Liver (tissue), 9 donors: ENCODE data around the gene PDCL3. TPM values are rescaled to one million over a fixed set of nuclear protein-coding genes. Genes with fewer than 3 reads are reported as not detected.

Source experiments
- DNase-seq: peaks from one replicate; pipeline ENCODE4 v3.0.0-alpha.2; 2017; ENCODE audit warnings: low spot score
- H3K27ac ChIP-seq, 2 donors: one replicate each; pipeline ENCODE4 v1.7.0; 2013; ENCODE audit warnings: inconsistent platforms in 2 of 2, low read length in 2 of 2, control low read depth in 1 of 2, low read depth in 1 of 2, mild to moderate bottlenecking in 1 of 2
- H3K27me3 ChIP-seq, 4 donors: one replicate each; pipeline versions ENCODE4 v1.6.1 to v1.7.0; 2013; ENCODE audit warnings: low read length in 3 of 4, inconsistent platforms in 1 of 4, mild to moderate bottlenecking in 1 of 4, moderate library complexity in 1 of 4; ENCODE audit not compliant: control insufficient read depth in 4 of 4, insufficient read depth in 4 of 4
- H3K36me3 ChIP-seq, 4 donors: one replicate each; pipeline versions ENCODE4 v1.6.1 to v1.7.0; 2013; ENCODE audit warnings: low read length in 3 of 4, mild to moderate bottlenecking in 3 of 4, low read depth in 1 of 4, moderate library complexity in 1 of 4; ENCODE audit not compliant: control insufficient read depth in 4 of 4, insufficient read depth in 3 of 4
- H3K4me1 ChIP-seq, 4 donors: one replicate each; pipeline versions ENCODE4 v1.6.1 to v1.7.0; 2013; ENCODE audit warnings: low read length in 3 of 4, mild to moderate bottlenecking in 3 of 4, moderate library complexity in 1 of 4; ENCODE audit not compliant: control insufficient read depth in 4 of 4, insufficient read depth in 4 of 4
- H3K4me3 ChIP-seq, 3 donors: one replicate each; pipeline versions ENCODE4 v1.6.1 to v1.7.0; 2013; ENCODE audit warnings: low read length in 3 of 3, control low read depth in 1 of 3, low read depth in 1 of 3, mild to moderate bottlenecking in 1 of 3
- H3K9ac ChIP-seq, 2 donors: one replicate each; pipeline ENCODE4 v1.7.0; 2013; ENCODE audit warnings: low read length in 2 of 2, mild to moderate bottlenecking in 2 of 2, moderate library complexity in 2 of 2, control low read depth in 1 of 2, low read depth in 1 of 2
- H3K9me3 ChIP-seq, 4 donors: one replicate each; pipeline versions ENCODE4 v1.6.1 to v1.7.0; 2013; ENCODE audit warnings: low read length in 3 of 4; ENCODE audit not compliant: control insufficient read depth in 4 of 4
- EGR1 ChIP-seq, 2 donors: IDR thresholded peaks; 2 replicates each; pipeline ENCODE4 v1.6.1; 2016 to 2018; ENCODE audit warnings: antibody characterized with exemption in 2 of 2, low read depth in 2 of 2
- FOXA2 ChIP-seq: IDR thresholded peaks from 2 replicates; pipeline ENCODE4 v1.6.1; 2016; ENCODE audit warnings: antibody characterized with exemption
- GABPA ChIP-seq, 2 donors: IDR thresholded peaks in 1 of 2; conservative IDR thresholded peaks in 1 of 2; 2 replicates each; pipeline ENCODE4 v1.6.1; 2016; ENCODE audit warnings: antibody characterized with exemption in 2 of 2, mild to moderate bottlenecking in 1 of 2, moderate library complexity in 1 of 2
- HNF4A ChIP-seq, 2 donors: conservative IDR thresholded peaks; 2 replicates each; pipeline ENCODE4 v1.6.1; 2016; ENCODE audit warnings: antibody characterized with exemption in 2 of 2, mild to moderate bottlenecking in 2 of 2
- HNF4G ChIP-seq: IDR thresholded peaks from 2 replicates; pipeline ENCODE4 v1.6.1; 2016; ENCODE audit warnings: antibody characterized with exemption
- JUND ChIP-seq, 2 donors: IDR thresholded peaks; 2 replicates each; pipeline ENCODE4 v1.6.1; 2016; ENCODE audit warnings: antibody characterized with exemption in 2 of 2
- NR2F2 ChIP-seq: IDR thresholded peaks from 2 replicates; pipeline ENCODE4 v1.6.1; 2016; ENCODE audit warnings: antibody characterized with exemption
- RAD21 ChIP-seq, 2 donors: IDR thresholded peaks; 2 replicates each; pipeline ENCODE4 v1.6.1; 2016; ENCODE audit warnings: antibody characterized with exemption in 2 of 2, mild to moderate bottlenecking in 2 of 2
- RXRA ChIP-seq, 2 donors: IDR thresholded peaks; 2 replicates each; pipeline ENCODE4 v1.6.1; 2017 to 2018; ENCODE audit warnings: antibody characterized with exemption in 2 of 2, mild to moderate bottlenecking in 1 of 2
- SP1 ChIP-seq: IDR thresholded peaks from 2 replicates; pipeline ENCODE4 v1.6.1; 2018; ENCODE audit warnings: antibody characterized with exemption, mild to moderate bottlenecking
- TAF1 ChIP-seq: conservative IDR thresholded peaks from 2 replicates; pipeline ENCODE4 v1.6.1; 2016; ENCODE audit warnings: antibody characterized with exemption, mild to moderate bottlenecking
- WGBS: extraction: QIAGEN DNeasy Blood & Tissue Kit; methylation state at CpG from one replicate; pipeline ENCODE4 v1.1.7; 2013; 5-methylcytosine and 5-hydroxymethylcytosine counted together
- polyA plus RNA-seq, 2 donors: library from polyadenylated mRNA; stranded (reverse) in 1 of 2; unstranded in 1 of 2; fragments of 200-250 nt in 1 of 2; fragments of >200 nt in 1 of 2; fragmentation: Nextera tagmentation in 1 of 2; extraction: Ambion mirVana in 1 of 2; gene quantifications; one replicate each; pipeline versions ENCODE4 v1.2.1 to v1.2.3, GENCODE V29; 2013 to 2015
- total RNA-seq, 2 donors: library from RNA; depleted of rRNA; stranded (reverse); fragments of >200 nt; gene quantifications; one replicate each; pipeline ENCODE4 v1.2.3, GENCODE V29; 2014
- TF ChIP-seq, protein P1 (sequence below): IDR thresholded peaks from 2 replicates; pipeline ENCODE4 v1.6.1; 2016; ENCODE audit warnings: antibody characterized with exemption
- TF ChIP-seq, protein P2 (sequence below): IDR thresholded peaks from 2 replicates; pipeline ENCODE4 v1.6.1; 2016; ENCODE audit warnings: antibody characterized with exemption
- TF ChIP-seq, protein P3 (sequence below): IDR thresholded peaks from 2 replicates; pipeline ENCODE4 v1.6.1; 2016; ENCODE audit warnings: antibody characterized with exemption
- TF ChIP-seq, protein P4 (sequence below): IDR thresholded peaks from 2 replicates; pipeline ENCODE4 v1.6.1; 2016; ENCODE audit warnings: antibody characterized with exemption, mild to moderate bottlenecking
- donor health status: healthy.
- donor health status: healthy.
- donor health status: healthy.
- donor health status: healthy.
- donor health status: healthy.

PDCL3 gene
- total and polyA plus RNA-seq, 4 donors = 4.2 to 12.3 (median 7.0) TPM

DNA sequence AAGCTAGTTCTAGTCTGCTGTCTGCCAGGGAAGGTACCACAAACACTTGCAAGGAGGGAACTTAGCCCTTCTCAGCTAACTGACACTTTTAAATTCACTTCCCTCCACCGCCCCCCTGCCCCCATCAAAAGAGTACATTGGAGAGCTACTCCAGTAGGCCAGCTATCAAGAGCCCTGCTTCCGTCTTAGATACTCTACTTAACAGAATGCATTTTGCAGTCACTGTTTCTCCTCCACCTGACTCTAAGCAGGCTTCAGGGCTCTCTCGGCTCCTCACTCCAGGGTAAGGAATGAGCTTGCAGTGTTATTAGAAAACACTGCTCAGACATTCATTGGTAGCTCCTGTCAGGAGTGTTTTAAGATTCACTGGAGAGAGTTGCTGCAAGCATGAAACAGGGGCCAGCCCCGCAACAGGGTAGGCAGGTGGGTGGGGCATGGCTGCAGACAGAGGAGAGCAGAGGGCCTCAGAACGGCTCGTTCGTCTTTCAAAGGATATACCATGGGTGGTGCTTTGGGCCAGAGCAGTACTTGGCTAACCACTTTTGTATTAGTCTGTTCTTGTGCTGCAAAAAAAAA is 35.3 kb upstream of the PDCL3 start:
- no peaks in the 10 kb centered on the region for H3K36me3 ChIP-seq
- H3K9ac ChIP-seq = no peak overlapping the region
- H3K9me3 ChIP-seq = no peaks in the 10 kb centered on the region
- no peak overlapping the region for H3K4me3 ChIP-seq
- 84% methylated on average over 7 of the region's 7 CpGs for WGBS
- DNase-seq = no peak
- no peak overlapping the region for H3K27ac ChIP-seq
- H3K4me1 ChIP-seq = no peaks in the 10 kb centered on the region
- TF ChIP-seq EGR1 (IDR thresholded peaks at IDR 0.05; ENCODE audit: low read depth in 2 of 2) (no peak), RAD21 (IDR thresholded peaks at IDR 0.05) (no peak), RXRA (IDR thresholded peaks at IDR 0.05) (no peak), JUND (IDR thresholded peaks at IDR 0.05) (no peak), HNF4G (no peak), SP1 (no peak), TAF1 (no peak), HNF4A (conservative IDR thresholded peaks at IDR 0.05) (no peak), GABPA (IDR thresholded peaks at IDR 0.05 in 1 of 2, conservative IDR thresholded peaks at IDR 0.05 in 1 of 2) (no peak), NR2F2 (no peak), FOXA2 (no peak)
- TF ChIP-seq, protein P1, sequence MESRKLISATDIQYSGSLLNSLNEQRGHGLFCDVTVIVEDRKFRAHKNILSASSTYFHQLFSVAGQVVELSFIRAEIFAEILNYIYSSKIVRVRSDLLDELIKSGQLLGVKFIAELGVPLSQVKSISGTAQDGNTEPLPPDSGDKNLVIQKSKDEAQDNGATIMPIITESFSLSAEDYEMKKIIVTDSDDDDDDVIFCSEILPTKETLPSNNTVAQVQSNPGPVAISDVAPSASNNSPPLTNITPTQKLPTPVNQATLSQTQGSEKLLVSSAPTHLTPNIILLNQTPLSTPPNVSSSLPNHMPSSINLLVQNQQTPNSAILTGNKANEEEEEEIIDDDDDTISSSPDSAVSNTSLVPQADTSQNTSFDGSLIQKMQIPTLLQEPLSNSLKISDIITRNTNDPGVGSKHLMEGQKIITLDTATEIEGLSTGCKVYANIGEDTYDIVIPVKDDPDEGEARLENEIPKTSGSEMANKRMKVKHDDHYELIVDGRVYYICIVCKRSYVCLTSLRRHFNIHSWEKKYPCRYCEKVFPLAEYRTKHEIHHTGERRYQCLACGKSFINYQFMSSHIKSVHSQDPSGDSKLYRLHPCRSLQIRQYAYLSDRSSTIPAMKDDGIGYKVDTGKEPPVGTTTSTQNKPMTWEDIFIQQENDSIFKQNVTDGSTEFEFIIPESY = no peak
- H3K27me3 ChIP-seq = no peaks in the 10 kb centered on the region

DNA sequence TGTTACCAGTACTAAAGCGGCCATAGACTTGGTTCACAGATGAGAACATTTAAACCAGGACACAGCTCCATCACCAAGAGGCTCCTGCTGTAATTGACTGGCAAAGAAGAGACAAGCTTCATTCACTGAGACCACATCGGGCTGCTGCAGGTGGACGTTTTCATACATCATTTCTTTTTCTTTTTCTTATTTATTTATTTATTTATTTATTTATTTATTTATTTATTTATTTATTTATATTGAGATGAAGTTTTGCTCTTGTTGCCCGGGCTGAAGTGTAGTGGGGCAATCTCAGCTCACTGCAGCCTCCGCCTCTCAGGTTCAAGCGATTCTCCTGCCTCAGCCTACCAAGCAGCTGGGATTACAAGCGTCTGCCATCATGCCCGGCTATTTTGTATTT is 33.6 kb upstream of the PDCL3 start:
- H3K27me3 ChIP-seq = no peaks in the 10 kb centered on the region
- H3K9me3 ChIP-seq = peaks cover 0 to under 1% (median 0%) of the 10 kb centered on the region in 4 donors
- no peaks in the 10 kb centered on the region for H3K4me1 ChIP-seq
- H3K9ac ChIP-seq = no peak overlapping the region
- no peaks in the 10 kb centered on the region for H3K36me3 ChIP-seq
- no peak for DNase-seq
- H3K27ac ChIP-seq = no peak overlapping the region
- H3K4me3 ChIP-seq = no peak overlapping the region
- no peak for TF ChIP-seq TAF1
- no peak for TF ChIP-seq FOXA2
- TF ChIP-seq HNF4A (conservative IDR thresholded peaks at IDR 0.05) = no peak
- TF ChIP-seq HNF4G = no peak
- no peak for TF ChIP-seq NR2F2
- TF ChIP-seq, protein P2, sequence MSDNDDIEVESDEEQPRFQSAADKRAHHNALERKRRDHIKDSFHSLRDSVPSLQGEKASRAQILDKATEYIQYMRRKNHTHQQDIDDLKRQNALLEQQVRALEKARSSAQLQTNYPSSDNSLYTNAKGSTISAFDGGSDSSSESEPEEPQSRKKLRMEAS = no peak
- TF ChIP-seq EGR1 (IDR thresholded peaks at IDR 0.05; ENCODE audit: low read depth in 2 of 2) = no peak
- TF ChIP-seq, protein P3, sequence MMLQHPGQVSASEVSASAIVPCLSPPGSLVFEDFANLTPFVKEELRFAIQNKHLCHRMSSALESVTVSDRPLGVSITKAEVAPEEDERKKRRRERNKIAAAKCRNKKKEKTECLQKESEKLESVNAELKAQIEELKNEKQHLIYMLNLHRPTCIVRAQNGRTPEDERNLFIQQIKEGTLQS = no peak
- TF ChIP-seq, protein P1 = no peak
- TF ChIP-seq, protein P4, sequence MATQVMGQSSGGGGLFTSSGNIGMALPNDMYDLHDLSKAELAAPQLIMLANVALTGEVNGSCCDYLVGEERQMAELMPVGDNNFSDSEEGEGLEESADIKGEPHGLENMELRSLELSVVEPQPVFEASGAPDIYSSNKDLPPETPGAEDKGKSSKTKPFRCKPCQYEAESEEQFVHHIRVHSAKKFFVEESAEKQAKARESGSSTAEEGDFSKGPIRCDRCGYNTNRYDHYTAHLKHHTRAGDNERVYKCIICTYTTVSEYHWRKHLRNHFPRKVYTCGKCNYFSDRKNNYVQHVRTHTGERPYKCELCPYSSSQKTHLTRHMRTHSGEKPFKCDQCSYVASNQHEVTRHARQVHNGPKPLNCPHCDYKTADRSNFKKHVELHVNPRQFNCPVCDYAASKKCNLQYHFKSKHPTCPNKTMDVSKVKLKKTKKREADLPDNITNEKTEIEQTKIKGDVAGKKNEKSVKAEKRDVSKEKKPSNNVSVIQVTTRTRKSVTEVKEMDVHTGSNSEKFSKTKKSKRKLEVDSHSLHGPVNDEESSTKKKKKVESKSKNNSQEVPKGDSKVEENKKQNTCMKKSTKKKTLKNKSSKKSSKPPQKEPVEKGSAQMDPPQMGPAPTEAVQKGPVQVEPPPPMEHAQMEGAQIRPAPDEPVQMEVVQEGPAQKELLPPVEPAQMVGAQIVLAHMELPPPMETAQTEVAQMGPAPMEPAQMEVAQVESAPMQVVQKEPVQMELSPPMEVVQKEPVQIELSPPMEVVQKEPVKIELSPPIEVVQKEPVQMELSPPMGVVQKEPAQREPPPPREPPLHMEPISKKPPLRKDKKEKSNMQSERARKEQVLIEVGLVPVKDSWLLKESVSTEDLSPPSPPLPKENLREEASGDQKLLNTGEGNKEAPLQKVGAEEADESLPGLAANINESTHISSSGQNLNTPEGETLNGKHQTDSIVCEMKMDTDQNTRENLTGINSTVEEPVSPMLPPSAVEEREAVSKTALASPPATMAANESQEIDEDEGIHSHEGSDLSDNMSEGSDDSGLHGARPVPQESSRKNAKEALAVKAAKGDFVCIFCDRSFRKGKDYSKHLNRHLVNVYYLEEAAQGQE = no peak
- 87% methylated on average over 8 of the region's 8 CpGs for WGBS
